Fibroblast of the aortic adventitia (primary cell): Measurements from ENCODE around the gene IQCH. TPM values are rescaled to one million over a fixed set of nuclear protein-coding genes. Genes with fewer than 3 reads are reported as not detected.

Experiments
- DNase-seq: peaks from one replicate; pipeline ENCODE4 v3.0.0-alpha.2; 2010; ENCODE audit warnings: low read depth
- H3K4me3 ChIP-seq: 2 replicates; pipeline ENCODE4 v1.5.1; 2011; ENCODE audit warnings: low read depth, mild to moderate bottlenecking, control low read depth, low read length, moderate library complexity
- total RNA-seq: library from RNA; depleted of rRNA; stranded (reverse); fragments of >200 nt; gene quantifications from 2 replicates; pipeline ENCODE4 v1.2.3, GENCODE V29; 2012; ENCODE audit warnings: low replicate concordance
- TF ChIP-seq, protein P1 (sequence below): IDR thresholded peaks from 2 replicates; pipeline ENCODE4 v1.5.1; 2011; ENCODE audit warnings: mild to moderate bottlenecking, low read length, control low read depth, inconsistent platforms; ENCODE audit not compliant: insufficient read depth

Gene IQCH
- total RNA-seq, 1 donor, result 3.6 TPM

DNA sequence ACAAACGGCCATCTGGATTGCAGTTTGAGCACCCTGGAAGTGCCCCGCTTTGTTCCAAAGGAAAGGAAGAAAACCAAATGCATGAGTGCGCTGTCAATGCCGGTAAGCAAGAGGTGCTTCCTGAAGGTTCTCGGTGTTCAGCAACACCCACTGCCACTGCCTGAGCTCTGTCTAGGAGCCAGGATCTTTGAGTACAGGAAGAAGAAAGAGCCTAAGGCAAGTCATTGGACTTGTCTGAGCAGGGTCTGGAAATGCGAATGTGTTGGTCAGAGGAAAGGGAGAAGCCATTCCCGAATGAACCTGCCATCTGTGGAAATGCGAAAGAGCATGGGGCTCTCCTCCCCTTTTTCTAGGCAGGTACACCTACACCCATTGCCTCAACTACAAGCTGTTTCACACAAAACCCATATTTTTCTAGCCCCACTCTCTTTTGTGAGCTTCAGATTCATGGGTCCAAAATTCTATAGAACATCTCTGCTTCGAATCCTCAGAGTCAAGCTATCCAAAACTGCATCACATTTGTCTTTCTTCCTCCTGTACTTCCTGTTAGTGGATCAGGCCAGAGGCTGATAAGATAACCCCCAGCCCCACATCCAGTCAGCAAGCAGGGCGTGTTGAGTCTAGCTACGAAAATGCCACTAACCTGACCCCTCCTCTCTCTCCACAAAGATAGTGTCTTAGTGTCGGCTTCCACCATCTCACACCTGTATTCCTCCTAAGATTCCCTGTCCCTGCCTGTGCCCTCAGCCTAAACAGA, 210.8 kb downstream of the IQCH start:
- no peak overlapping the region for H3K4me3 ChIP-seq
- TF ChIP-seq, protein P1, sequence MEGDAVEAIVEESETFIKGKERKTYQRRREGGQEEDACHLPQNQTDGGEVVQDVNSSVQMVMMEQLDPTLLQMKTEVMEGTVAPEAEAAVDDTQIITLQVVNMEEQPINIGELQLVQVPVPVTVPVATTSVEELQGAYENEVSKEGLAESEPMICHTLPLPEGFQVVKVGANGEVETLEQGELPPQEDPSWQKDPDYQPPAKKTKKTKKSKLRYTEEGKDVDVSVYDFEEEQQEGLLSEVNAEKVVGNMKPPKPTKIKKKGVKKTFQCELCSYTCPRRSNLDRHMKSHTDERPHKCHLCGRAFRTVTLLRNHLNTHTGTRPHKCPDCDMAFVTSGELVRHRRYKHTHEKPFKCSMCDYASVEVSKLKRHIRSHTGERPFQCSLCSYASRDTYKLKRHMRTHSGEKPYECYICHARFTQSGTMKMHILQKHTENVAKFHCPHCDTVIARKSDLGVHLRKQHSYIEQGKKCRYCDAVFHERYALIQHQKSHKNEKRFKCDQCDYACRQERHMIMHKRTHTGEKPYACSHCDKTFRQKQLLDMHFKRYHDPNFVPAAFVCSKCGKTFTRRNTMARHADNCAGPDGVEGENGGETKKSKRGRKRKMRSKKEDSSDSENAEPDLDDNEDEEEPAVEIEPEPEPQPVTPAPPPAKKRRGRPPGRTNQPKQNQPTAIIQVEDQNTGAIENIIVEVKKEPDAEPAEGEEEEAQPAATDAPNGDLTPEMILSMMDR, result no peak
- no peak for DNase-seq

DNA sequence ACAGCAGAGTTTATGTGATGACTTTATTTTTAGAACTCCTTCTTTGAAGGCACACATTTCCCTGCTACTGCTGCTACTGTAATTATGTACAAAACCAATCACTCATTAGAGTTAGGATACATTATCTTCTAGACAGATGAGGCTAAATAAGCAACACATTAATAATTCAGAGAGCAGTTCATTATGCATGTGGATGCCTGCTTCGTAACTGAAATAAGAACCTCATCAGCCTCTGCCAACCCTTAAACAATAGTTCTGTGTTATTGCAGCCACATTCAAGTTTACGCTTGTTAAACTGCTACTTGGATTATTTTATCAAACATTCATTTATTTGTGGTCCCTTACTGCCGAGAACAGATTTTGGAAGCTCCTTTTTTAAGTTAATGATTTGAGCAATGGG, 213.8 kb downstream of the IQCH start:
- DNase-seq, result no peak
- no peak overlapping the region for H3K4me3 ChIP-seq
- TF ChIP-seq, protein P1, result no peak

- no peak for DNase-seq
- TF ChIP-seq, protein P1, result no peak
Observed at GRCh38 chr15:67469680-67470079, 215.1 kb downstream of the IQCH start.

DNA sequence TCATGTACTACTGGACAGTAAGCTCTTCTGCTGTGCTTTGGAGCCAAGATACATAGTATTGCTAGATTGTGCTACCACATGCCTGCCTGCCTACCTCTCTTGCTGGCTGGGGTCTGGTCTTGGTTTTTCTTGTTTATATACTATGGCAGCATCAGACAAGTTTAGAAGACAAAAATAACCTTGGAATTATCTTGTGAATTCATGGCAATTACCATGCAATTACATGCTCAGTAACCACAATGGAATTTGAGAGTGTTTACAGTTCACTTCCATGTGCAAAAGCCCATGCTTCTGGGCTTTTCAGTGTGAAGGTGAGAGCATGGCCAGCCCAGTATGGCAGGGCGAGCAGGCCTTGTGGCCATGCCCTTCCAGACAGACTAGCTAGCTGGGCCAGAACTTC, 218.4 kb downstream of the IQCH start:
- DNase-seq, result peak; percentile 9
- TF ChIP-seq, protein P1, result no peak
- no peak overlapping the region for H3K4me3 ChIP-seq

More at GRCh38 chr15:67469680-67470079, 215.1 kb downstream of the IQCH start:
- no peak overlapping the region for H3K4me3 ChIP-seq

- no peak for DNase-seq
- TF ChIP-seq, protein P1, result no peak
- no peak overlapping the region for H3K4me3 ChIP-seq
Observed at GRCh38 chr15:67474405-67475110, 220.0 kb downstream of the IQCH start.

- no peak overlapping the region for H3K4me3 ChIP-seq
Observed at GRCh38 chr15:67479781-67480505, 225.4 kb downstream of the IQCH start.

More at GRCh38 chr15:67479781-67480505, 225.4 kb downstream of the IQCH start:
- TF ChIP-seq, protein P1, result no peak
- DNase-seq, result peak; percentile 25
